Measurements from ENCODE around the gene MRPL52.

GRCh38 chr14:22819151-22819988 lies 10.3 kb upstream of the MRPL52 start:
- TF ChIP-seq EP300 (IDR thresholded peaks at IDR 0.05), result no peak
- TF ChIP-seq, protein P1, sequence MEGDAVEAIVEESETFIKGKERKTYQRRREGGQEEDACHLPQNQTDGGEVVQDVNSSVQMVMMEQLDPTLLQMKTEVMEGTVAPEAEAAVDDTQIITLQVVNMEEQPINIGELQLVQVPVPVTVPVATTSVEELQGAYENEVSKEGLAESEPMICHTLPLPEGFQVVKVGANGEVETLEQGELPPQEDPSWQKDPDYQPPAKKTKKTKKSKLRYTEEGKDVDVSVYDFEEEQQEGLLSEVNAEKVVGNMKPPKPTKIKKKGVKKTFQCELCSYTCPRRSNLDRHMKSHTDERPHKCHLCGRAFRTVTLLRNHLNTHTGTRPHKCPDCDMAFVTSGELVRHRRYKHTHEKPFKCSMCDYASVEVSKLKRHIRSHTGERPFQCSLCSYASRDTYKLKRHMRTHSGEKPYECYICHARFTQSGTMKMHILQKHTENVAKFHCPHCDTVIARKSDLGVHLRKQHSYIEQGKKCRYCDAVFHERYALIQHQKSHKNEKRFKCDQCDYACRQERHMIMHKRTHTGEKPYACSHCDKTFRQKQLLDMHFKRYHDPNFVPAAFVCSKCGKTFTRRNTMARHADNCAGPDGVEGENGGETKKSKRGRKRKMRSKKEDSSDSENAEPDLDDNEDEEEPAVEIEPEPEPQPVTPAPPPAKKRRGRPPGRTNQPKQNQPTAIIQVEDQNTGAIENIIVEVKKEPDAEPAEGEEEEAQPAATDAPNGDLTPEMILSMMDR (IDR thresholded peaks at IDR 0.05), result no peak

Data from ovary (tissue), 3 donors.